Epithelial cell of esophagus (primary cell): ENCODE data around the gene PALLD.

Experiments
- DNase-seq: peaks from one replicate; pipeline ENCODE4 v3.0.0; 2010; ENCODE audit warnings: low read depth
- H3K4me3 ChIP-seq: 2 replicates; pipeline ENCODE4 v1.5.1; 2011; ENCODE audit warnings: mild to moderate bottlenecking, low read length, control low read depth
- CTCF ChIP-seq: IDR thresholded peaks from 2 replicates; pipeline ENCODE4 v1.5.1; 2011; ENCODE audit warnings: low read depth, mild to moderate bottlenecking, low read length, control low read depth, inconsistent platforms; ENCODE audit not compliant: insufficient read depth; ENCODE audit errors: missing control alignments

PALLD gene

GRCh38 chr4:168601899-168602298, 105.0 kb downstream of the PALLD start:
- no peak overlapping the region for H3K4me3 ChIP-seq
- DNase-seq, result peak; percentile 39
- no peak for TF ChIP-seq CTCF

GRCh38 chr4:168604496-168605373, 107.9 kb downstream of the PALLD start:
- no peak for TF ChIP-seq CTCF
- H3K4me3 ChIP-seq, result no peak overlapping the region
- peak; percentile 90 for DNase-seq

- H3K4me3 ChIP-seq, result no peak overlapping the region
- TF ChIP-seq CTCF, result no peak
- DNase-seq, result peak; percentile 53
These were observed 108.6 kb downstream of the PALLD start for GRCh38 chr4:168605411-168605810.

DNA sequence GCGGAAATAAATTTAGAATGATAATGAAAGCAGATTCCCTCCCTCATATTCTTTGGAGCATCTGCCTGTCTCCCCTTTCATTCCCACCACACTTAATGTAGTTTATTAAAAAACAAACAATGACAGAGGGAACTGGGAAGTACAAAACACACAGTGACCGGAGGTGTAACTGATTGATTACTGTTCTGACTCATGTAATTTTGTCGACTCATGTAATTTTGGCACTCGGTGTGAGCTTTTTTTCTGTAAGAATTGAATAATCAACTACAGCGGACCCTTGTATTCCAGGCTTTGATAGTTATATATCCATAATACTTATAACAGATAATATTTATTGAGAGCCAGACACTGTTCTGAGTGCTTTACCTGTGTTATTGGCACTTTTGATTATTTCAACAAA, 110.4 kb downstream of the PALLD start:
- H3K4me3 ChIP-seq, result no peak overlapping the region
- no peak for TF ChIP-seq CTCF
- DNase-seq, result no peak

DNA sequence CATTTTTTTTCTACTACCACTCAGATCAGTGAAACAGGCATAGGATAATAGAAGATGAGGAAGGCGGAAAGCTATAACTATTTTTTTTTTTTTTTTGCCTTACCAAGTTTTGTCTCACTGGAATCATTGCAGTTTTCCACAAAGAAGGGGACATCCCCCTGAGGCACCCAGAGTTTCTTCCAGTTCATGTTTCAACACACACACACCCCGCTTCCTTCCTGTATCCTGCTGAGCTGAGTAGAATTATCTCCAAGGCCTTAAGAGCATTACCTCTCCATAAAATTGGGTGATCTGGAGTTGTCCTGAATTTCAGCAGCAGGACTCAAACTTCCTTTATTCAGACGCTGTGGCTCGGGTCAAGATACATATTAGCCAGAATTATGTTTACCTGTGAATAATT, 111.9 kb downstream of the PALLD start:
- no peak overlapping the region for H3K4me3 ChIP-seq
- DNase-seq, result no peak
- no peak for TF ChIP-seq CTCF

DNA sequence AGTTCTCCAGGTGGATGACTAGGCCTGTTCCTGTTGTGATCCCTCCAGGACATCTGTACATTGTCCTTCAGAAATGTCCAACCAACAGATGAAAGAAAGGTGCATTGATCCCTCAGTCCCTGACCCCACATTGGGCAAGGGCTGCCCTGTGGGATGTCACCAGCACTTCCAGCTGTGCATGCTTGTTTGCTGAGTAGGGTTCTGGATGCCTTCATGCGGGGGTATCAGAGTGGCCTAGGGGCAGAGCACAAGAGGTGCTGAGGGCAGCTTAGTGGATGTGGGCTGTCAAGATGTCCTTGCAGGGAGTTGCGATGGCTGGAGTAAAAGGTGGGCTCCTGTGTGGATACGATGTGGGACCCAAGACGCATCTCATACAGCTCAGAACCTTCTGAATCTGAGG, 112.5 kb downstream of the PALLD start:
- TF ChIP-seq CTCF, result no peak
- DNase-seq, result no peak
- no peak overlapping the region for H3K4me3 ChIP-seq

GRCh38 chr4:168610911-168611530, 114.2 kb downstream of the PALLD start:
- no peak for TF ChIP-seq CTCF
- no peak overlapping the region for H3K4me3 ChIP-seq
- no peak for DNase-seq
